OCI-LY1 (cell line): ENCODE data around the gene SRSF1.

Experiments
- EZH2 ChIP-seq: fragments of 200-600 bp; sonication (generic), shearing (Covaris generic); IDR thresholded peaks from 2 replicates; pipeline ENCODE4 v1.8.0; 2017; ENCODE audit warnings: borderline replicate concordance, mixed run types, mild to moderate bottlenecking, antibody characterized with exemption, low read length, moderate library complexity, mixed read lengths
- TF ChIP-seq, protein P1 (sequence below): fragments of 200-600 bp; sonication (generic), shearing (Covaris generic); IDR thresholded peaks from 2 replicates; pipeline ENCODE4 v1.5.1; 2017; ENCODE audit warnings: mild to moderate bottlenecking, antibody characterized with exemption, low read length, moderate library complexity, mixed read lengths

DNA sequence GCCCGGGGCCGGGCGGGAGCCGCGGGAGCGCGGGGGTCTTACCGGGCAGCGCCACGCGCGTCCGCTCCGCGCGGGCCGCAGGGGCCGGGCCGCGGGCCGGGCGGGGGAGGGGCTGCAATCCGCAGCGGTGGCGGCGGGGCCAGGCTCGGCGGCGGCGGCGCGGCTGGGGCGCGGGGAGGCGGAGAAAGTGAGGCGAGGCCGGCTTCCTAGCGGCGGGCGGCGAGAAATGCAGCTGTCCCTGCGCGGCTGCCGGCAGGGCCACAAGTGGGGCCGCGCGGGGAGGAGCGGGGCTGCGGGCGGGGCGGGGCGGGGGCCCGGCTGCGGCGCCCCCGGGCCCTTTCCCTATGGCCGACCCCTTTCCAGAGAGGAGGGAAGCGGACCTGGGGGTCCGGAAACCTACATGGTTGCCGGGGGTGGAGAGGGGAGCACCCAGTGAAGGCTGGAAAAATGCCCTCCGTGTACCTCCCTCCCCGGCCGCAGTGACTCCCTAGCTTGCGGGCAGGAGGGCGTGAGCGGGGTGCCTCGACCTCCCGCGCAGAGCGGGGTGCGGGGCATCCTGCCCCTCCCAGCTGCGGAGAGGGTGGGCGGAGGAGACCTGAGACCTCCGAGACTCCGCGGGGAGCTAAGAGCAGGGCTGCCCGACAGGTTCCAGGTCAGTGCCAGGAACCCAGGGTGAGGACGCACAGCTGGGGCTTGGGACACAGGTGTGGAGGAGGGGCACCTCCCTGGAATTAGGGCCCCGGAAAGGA is 51.7 kb downstream of the SRSF1 start, which contains the start of gene CUEDC1:
- no peak for TF ChIP-seq EZH2
- TF ChIP-seq, protein P1, sequence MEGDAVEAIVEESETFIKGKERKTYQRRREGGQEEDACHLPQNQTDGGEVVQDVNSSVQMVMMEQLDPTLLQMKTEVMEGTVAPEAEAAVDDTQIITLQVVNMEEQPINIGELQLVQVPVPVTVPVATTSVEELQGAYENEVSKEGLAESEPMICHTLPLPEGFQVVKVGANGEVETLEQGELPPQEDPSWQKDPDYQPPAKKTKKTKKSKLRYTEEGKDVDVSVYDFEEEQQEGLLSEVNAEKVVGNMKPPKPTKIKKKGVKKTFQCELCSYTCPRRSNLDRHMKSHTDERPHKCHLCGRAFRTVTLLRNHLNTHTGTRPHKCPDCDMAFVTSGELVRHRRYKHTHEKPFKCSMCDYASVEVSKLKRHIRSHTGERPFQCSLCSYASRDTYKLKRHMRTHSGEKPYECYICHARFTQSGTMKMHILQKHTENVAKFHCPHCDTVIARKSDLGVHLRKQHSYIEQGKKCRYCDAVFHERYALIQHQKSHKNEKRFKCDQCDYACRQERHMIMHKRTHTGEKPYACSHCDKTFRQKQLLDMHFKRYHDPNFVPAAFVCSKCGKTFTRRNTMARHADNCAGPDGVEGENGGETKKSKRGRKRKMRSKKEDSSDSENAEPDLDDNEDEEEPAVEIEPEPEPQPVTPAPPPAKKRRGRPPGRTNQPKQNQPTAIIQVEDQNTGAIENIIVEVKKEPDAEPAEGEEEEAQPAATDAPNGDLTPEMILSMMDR: no peak
